GM21381 (cell line): ENCODE data around the gene RFT1.
"Not testable (repeated sequence)": the region's sequence is repeated elsewhere in the genome, so short reads cannot be mapped to it uniquely, and the experiment has no call there.

Source experiments
- ATAC-seq: cut with Tn5 transposase; IDR thresholded peaks from one replicate; pipeline ENCODE4 v1.9.1; 2021; ENCODE audit warnings: mild to moderate bottlenecking, moderate library complexity; ENCODE audit not compliant: unreplicated experiment

The RFT1 gene

DNA sequence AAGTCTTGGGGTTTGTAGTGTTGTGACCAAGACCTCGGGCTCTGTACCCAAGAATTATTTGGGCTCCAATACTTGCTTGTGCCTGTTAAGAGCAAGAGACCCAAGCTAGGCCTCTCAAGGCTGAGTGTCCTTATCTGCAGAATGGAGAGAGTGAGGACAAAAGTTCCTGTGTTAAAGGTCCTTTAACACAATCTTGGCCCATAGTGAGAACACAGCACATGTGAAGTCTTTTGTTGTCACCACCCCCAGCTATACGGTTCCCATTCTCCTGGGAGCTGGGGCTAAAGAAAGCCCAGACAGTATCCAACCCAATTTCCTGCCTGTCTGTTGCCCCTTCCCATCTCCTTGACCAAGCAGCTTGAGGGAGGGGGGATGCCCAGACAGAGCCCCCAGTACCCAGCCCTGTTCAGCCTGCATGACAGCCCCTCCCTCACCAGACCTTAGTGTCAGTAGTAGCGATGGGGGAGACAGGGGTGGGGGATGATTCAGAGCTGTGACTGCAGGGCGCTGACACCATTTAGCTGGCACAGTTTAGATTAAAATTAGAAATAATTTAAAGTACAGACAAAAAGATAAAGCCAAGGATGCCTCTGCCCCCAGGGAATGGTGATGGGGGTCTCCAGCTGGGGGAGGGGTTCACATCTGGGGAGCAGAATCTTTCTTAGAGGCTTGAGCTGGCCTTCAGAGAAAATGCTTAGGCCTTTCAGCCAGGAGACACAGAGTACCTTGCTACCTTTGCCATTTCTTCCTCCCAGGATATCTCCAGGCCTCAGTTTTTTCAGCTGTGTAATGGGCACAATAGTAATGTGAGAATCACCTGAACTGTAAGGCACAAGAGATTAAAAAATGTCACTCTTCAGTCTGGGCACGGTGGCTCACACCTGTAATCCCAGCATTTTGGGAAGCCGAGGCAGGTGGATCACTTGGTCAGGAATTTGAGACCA lies 33.5 kb upstream of the RFT1 start:
- ATAC-seq = no peak

DNA sequence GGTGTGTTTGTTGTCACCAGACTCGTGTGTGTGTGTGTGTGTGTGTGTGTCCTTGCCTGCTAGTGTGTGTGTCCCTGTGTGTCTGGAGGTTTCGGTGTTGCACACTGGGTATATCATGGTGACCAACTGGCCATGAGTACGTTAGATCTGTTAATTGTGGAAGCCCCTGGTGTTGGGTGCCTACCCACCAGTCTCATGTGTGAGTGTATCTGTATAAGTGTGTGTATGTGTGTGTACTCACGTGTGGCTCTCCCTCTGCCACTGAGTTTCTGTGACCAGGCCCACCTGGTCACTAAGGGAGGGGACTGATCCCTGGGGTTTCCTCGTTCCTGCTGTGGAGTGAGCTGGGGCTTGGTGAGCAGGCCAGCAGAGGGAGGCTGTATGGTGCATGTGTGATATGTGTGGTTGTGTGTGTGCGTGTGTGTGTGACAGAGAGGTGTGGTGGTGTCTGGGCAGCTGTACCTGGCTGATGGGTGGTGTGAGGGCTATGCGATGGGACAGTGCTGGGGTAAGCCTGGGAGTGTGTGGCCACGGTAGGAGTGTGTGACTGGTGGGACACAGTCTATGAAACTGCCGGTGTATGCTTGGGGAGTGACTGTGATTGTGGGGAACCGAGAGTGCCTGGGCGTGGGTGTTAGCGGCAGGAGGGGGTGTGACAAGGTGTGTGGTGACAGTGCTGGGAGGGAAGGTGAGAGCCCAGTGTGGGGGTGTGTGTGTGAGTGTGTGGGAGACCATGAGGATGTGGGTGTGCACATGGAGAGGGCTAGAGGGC lies 32.6 kb upstream of the RFT1 start:
- ATAC-seq = peak; percentile 38

DNA sequence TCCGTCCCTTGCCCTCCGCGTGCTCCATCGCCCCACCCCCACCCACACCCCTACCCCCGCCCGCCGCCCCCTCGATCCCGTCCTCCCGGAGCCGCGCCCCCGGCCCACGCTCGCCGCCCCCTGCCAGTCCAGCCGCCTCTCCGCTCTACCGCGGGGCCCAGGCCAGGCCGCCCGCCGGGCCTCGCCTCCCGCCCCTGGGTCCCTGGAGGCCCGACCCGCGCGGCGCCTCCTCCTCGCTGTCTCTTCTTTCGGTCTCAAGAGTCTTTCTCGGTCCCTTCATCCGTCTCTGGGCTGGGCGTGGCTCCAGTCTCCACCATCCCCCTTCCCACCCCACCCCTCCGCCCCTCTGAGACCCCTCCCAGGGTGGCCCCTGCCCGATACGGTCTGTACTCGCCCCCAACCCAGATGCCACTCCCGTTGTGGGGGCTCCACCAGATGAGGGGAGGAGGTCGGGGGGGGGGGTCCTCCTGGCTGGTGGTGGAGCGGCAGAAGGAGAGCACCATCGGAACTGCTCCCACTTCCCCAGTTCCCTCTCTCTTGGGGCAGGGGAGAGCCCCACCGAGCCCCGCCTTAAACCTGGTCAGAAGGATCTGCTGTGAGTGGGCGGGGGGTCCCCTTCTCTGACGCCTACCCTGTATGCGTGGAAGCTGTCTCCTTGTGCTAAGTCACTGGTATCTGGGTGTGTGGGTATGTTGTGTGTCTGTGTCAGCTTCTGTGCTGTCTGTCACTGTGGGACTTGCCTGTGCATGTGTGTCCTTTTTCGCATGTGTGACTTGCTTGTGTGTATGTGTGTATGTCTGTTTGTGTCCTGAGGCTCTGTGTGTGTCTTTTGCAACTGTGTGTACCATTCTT lies 31.8 kb upstream of the RFT1 start:
- no peak for ATAC-seq

DNA sequence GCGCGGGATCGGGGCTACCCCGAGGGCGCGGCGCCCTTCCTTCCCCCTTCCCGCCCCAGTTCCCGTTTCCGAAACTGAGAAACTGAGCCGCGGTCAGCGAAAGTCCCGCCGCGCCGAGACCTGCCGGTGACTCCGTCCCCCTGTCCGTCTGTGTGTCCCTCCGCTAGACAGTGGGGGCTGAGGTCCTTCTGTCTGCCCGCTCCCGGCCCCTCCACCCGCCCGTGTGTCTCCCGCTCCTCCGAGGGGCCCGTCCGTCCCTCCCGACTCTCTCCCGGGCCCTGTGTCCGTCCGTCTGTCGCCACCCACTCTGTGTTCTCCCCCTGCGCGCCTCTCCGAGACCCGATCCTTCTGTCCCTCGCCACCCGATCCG lies 31.2 kb upstream of the RFT1 start:
- ATAC-seq = no peak

DNA sequence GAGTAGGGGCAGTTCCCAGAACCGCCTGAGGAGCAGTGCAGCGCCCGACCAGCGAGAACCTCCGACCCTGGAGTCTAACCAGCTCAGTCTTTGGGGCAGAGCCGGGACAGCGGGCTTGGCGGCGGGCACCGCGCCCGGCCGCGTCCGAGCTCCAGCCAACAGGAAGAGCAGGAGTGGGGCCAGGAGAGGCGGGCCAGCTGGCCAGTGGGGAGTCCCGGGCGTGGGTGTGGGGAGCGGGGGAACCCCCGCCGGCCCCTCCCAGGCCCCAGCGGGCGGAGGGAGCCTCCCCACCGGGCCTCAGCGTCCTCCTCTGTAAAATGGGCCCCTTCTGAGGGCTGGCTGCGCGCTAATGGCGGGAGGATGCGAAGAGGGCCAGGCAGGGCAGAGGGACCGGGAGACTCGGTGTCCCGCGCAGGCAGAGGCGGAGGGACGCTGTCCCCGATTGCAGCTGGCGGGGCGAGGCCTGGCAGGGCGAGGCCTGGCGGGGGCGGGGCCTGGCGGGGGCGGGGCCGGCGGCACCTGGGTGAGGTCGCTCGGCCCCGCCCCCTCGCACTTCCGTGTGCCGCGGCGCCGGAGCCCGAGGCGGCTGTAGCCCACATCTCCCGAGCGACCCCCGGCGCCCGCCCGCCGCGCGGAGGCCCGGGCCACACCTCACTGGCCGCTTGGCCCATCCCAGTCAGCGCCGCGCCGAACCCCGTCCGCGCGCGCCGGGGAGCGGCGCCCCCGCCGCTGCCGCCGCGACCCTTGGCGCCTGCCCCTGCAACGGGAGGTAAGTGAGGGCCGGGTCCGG lies 30.6 kb upstream of the RFT1 start, which contains the start of gene PRKCD:
TSS of gene PRKCD (plus strand) at position 550 of the 790 bp plus-strand sequence. CDS start 17,214 bp downstream, outside the sequence.
- peak; percentile 53 for ATAC-seq

DNA sequence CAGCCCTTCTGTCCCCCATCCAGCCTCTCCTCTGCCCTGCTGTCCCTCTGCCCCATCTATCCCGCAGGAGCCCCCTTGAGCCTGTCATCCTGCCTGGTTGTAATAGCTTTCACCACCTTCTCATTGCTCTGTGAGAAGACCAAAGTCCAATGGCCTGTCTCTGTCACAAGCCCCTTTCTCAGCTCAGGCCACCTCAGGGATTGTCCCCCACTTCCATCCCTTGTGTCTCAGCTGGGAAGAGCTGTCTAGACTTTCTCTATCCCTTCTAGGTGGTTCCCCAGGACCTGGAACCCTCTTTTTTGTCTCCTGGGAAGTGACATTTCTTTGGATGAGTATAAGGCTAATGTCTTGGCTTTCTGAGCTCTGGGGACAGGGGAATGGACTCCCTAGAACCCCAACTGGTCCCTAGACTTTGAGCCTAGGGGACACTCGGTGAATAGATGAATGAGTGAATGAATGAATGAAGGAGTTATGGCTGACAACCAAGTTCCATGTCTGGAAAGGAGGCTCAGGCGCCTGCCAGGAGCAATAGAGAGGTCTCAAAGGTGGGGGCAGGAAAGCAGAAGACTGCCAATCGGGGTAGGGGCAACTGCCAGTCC lies 29.9 kb upstream of the RFT1 start:
- no peak for ATAC-seq

DNA sequence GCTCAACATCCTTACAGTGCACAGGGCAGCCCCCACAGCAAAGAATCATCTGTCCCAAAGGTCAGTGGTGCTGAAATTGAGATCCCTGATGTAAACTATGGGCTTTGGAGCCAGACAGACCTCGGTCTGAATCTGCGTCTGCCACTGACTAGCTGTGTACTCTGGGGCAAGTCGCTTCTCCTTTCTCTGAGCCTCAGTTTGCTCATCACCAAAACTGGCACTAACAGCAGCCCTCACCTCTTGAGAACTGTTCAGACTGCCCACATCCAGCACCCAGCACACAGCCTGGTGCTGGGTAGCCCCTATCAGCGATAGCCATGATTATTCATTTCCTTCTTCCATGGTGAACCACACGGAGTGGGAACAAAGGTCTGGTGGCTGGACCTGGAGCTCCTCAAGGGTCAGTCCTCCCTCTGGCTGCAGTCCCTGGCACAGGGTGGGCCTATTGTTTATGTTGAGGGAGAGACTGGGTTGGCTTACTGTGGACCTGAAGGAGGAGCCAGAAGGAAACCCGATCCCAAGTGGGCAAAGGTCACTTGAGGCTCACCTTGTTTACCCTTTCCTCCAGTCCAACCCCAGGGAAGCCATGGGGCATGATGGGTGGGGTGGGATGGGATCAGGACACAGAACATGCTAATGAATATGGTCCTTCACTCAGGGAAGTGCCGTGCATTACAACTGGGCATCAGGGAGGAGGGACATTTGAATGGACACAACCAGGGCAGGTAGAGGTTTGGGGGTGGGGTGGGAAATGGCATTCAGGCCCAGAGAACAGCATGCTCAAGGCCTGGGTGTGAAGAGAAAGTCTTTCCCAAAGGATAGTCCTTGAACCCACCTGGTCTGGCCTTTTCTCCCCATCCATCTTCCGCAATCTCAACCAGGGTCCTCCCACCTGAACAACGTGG lies 29.2 kb upstream of the RFT1 start:
- no peak for ATAC-seq

DNA sequence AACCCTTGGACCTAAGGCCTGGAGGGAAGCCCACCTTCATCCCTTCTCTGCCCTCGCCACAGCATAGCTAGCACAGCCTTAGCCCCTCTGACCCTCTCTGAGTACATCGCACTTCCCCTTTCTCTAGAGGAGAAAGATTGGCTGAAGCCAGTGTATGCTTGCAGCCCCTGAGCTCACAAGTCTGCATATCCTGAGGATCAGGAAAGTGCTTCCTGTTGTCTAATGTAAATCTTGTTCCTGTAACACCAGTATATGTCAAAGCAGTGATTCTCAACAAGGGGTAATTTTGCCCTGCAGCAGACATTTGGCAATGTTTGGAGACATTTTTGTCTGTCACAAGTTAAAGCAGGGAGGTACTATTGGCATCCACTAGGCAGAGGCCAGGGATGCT lies 28.5 kb upstream of the RFT1 start:
- no peak for ATAC-seq

DNA sequence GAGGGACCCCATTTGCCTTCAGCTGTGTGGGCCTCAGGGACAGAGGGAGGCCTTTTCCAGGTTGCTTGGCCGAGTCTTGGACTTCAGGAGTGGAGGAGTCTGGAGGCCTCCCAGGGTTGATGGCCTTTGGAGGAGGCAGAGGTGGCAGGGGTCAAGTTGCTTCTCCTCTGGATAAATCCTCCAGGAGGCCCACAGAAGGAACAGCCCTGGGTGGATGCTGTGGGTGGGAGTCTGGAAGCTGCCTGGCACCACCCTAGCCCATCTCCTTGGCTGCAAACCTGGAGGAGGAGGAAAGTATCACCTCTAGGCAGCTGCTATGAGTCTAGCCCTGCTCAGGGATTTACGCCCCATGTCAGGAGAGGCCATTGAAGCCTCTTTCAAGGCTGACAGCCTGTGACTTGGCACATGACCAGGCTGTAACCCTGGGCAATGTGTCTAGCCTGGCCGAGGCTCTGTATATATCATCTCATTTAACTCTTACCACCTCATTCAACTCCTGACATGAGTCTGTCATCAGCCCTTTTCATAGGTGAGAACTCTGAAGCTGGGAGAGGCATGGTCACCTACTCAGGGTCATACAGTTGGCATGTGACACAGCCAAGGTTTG lies 27.8 kb upstream of the RFT1 start:
- no peak for ATAC-seq

DNA sequence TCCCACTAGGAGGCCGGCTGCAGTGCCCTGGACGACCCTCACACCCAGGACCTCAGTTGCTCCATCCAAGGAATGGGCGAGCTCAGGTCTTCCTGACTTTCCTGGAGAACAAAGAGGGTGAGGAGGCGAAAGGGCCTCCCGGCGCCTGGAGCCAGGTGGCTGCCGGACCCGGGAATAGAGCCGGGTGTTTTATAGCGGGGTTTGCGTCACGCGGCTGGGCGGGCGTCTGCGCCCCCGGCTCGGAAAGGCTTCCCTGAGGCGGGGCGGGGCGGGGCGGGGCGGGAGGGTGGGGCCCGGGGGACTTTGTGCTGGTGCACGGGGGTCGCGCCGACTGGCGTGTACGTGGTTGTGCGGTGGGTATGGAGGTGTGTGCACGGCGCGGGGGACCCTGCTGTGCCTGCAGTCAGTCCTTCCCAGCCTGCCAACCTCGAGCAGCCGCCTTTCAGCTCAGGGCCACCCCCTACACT lies 26.2 kb upstream of the RFT1 start:
- no peak for ATAC-seq

DNA sequence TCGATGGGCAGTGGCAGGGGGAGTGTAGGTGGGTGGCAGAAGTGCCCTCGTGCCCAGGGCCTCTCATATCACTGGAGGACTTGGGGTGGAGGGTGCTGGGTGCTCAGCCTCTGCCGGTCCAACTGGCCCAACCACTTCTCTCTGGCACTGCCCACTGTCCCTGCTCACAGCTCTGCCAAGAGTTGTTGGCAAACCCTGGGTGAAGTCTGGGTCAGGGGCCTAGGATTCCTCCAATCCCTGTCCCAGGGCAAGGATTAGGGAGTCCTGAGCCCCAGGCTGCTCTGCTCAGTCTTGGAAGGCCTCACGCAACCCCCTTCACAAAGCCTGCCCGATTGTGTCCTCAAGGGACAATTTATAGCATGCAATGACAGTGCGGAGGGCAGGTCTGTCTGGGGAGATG lies 25.5 kb upstream of the RFT1 start:
- ATAC-seq = no peak

DNA sequence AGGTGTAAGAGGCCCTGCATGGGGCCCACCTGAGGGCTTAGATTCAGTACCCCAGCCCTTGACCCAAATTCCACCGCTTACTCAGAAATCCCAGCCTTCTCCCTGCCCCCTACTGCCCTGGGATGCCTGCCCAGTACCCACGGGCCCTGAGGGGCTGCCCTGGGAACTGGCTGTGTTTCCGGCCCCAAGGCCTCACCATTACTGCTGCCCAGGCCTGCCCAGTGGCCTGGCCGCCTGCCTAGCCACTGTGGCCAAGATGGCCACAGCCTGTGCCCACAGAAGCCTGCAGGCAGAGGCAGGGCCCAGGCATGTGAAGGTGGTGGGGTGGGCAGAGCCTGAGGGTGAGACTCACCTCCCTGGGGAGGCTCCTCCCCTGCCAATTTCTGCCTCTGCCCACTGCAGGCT lies 24.6 kb upstream of the RFT1 start:
- ATAC-seq = no peak

DNA sequence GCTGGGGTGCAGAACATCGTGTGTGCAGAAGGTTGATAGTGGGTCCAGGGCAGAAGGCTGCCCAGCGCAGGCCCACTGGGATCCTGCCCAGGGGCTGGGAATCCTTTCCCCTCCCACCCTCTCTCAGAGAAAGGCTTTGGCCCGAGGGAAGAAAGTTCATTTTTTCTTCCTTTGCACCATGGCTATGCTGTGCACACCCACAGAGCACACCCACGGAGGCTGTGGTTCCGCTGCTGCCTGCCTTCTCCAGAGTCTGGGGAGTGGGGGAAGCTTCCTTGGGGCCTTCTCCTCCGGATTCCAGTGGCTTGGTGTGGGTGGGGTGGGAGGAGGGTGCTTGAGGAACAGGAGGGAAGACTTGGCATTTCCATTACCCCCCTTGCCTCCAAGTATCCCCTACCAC lies 23.7 kb upstream of the RFT1 start:
- ATAC-seq = no peak

DNA sequence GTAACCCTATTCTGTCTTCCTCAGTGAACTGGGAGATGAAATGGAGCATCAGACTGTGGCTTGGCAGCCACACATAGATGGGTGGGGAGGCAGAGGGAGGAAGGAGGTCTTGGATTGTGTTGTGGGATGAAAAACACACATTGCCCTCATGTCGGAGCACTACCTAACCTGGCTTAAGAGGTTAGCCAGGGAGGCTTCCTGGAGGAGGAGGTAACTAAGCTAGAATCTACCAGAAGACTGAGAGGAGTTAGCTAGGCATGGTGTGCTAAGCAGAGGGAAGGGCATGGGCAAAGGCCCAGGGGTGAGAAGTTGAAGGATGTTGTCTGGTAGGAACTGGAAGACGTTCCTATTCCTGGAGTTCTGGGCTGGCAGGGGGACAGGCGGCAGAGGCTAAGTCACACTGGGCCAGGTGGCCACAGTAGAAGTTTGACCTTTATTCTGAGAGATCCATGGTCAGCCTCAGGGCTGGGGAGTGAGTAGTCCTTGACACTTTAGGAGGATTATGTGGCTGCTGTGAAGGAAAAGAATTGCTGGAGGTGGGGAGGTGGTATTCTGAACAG lies 23.1 kb upstream of the RFT1 start:
- no peak for ATAC-seq

DNA sequence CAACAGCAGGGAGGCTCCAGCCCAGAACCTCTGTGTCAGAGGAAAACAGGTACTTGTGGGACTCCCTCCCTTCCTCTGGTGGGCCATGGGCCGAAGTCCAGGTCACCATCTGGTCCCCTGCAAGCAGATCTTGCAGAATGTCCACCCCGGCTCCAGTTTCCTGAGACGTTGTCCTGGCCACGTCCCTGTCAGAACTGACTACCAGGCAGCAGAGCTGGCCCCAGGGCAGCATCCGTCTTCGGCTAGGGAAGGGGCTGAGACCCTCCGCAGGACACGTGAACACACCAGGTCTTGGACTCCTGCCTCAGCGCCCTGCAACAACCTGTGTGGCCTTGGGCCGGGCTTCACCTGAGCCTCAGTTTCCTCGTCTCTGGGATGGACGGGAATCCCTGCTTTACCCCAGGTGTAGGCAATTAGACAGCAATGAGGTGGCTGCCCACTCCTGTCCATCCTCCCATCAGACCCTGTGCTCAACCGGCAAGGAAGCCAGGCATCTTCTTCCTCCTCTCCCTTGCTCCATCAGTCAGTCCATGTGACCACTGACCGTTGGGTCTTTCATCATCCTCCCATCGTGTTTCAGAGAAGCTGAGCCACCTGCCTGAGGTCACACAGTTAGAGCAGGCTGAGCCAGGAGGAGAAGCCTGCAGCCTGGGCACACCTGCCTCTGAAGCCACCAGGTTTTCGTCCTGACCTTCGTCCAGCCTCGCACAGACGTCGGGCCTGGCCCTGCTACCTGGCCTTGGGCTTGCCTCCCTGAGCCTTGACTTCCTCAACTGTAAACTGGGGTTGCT lies 21.8 kb upstream of the RFT1 start:
- ATAC-seq = no peak

DNA sequence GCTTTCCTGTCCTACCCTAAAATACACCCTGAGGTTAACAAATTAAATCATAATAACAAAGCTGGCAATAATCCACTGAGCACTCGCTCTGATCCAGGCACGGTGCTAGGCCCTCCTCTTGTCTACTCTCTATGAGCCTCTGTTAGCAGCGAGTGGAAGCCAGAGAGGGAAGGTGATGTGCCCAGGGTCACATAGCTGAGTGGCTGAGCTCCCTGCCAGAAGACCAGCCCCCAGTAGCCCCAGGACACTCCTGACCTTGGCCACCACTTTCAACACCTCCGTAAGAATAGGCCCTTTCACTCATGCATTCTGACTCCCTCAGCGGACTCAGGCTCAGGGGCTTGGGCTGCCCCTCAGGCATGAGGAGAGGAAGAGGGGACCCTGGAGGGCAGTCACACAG lies 21.2 kb upstream of the RFT1 start:
- no peak for ATAC-seq

DNA sequence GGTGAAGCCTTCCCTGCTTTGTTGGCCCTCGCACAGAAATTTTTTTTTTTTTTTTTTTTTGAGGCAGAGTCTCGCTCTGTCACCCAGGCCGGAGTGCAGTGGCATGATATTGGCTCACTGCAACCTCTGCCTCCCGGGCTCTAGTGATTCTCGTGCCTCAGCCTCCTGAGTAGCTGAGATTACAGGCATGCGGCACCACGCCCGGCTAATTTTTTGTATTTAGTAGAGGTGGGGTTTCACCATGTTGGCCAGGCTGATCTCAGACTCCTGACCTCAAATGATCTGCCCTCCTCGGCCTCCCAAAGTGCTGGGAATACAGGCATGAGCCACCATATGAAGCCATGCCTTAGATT lies 20.8 kb upstream of the RFT1 start:
- not testable (repeated sequence) for ATAC-seq
